ENCODE measurements around the gene SH3BGRL3.

SH3BGRL3 gene

GRCh38 chr1:26290882-26291261 is 11.0 kb downstream of the SH3BGRL3 start:
- ATAC-seq: no peak
- no peak for TF ChIP-seq CSRNP3 (CRISPR knock-in tag; IDR thresholded peaks at IDR 0.05)
- TF ChIP-seq ZNF8 (CRISPR knock-in tag; IDR thresholded peaks at IDR 0.05): no peak
- no peak for TF ChIP-seq ZNF565 (CRISPR knock-in tag; conservative IDR thresholded peaks at IDR 0.05; ENCODE audit: low read depth)
- no peak for TF ChIP-seq SNAI2 (CRISPR knock-in tag; IDR thresholded peaks at IDR 0.05)
- TF ChIP-seq RARB (CRISPR knock-in tag; IDR thresholded peaks at IDR 0.05): no peak
- TF ChIP-seq, protein P1, sequence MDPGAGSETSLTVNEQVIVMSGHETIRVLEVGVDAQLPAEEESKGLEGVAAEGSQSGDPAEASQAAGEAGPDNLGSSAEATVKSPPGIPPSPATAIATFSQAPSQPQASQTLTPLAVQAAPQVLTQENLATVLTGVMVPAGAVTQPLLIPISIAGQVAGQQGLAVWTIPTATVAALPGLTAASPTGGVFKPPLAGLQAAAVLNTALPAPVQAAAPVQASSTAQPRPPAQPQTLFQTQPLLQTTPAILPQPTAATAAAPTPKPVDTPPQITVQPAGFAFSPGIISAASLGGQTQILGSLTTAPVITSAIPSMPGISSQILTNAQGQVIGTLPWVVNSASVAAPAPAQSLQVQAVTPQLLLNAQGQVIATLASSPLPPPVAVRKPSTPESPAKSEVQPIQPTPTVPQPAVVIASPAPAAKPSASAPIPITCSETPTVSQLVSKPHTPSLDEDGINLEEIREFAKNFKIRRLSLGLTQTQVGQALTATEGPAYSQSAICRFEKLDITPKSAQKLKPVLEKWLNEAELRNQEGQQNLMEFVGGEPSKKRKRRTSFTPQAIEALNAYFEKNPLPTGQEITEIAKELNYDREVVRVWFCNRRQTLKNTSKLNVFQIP (CRISPR knock-in tag; IDR thresholded peaks at IDR 0.05; ENCODE audit: borderline replicate concordance, low read depth): no peak
- TF ChIP-seq, protein P2, sequence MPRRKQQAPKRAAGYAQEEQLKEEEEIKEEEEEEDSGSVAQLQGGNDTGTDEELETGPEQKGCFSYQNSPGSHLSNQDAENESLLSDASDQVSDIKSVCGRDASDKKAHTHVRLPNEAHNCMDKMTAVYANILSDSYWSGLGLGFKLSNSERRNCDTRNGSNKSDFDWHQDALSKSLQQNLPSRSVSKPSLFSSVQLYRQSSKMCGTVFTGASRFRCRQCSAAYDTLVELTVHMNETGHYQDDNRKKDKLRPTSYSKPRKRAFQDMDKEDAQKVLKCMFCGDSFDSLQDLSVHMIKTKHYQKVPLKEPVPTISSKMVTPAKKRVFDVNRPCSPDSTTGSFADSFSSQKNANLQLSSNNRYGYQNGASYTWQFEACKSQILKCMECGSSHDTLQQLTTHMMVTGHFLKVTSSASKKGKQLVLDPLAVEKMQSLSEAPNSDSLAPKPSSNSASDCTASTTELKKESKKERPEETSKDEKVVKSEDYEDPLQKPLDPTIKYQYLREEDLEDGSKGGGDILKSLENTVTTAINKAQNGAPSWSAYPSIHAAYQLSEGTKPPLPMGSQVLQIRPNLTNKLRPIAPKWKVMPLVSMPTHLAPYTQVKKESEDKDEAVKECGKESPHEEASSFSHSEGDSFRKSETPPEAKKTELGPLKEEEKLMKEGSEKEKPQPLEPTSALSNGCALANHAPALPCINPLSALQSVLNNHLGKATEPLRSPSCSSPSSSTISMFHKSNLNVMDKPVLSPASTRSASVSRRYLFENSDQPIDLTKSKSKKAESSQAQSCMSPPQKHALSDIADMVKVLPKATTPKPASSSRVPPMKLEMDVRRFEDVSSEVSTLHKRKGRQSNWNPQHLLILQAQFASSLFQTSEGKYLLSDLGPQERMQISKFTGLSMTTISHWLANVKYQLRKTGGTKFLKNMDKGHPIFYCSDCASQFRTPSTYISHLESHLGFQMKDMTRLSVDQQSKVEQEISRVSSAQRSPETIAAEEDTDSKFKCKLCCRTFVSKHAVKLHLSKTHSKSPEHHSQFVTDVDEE (CRISPR knock-in tag; IDR thresholded peaks at IDR 0.05): no peak
- no peak for TF ChIP-seq ZC3H10 (CRISPR knock-in tag; IDR thresholded peaks at IDR 0.05)
- no peak for TF ChIP-seq TCF4 (CRISPR knock-in tag; IDR thresholded peaks at IDR 0.05; ENCODE audit: borderline replicate concordance)
- TF ChIP-seq CSDC2 (CRISPR knock-in tag; IDR thresholded peaks at IDR 0.05): no peak
- no peak for TF ChIP-seq GLIS3 (CRISPR knock-in tag; IDR thresholded peaks at IDR 0.05)
- no peak for TF ChIP-seq PATZ1 (CRISPR knock-in tag; IDR thresholded peaks at IDR 0.05; ENCODE audit: borderline replicate concordance)
- no peak for TF ChIP-seq ARNTL (CRISPR knock-in tag; IDR thresholded peaks at IDR 0.05; ENCODE audit: borderline replicate concordance, low read depth)
- no peak for TF ChIP-seq ZNF70 (CRISPR knock-in tag; IDR thresholded peaks at IDR 0.05)
- no peak for TF ChIP-seq TOX (CRISPR knock-in tag; IDR thresholded peaks at IDR 0.05; ENCODE audit: borderline replicate concordance)
- no peak for TF ChIP-seq ESRRG (CRISPR knock-in tag; IDR thresholded peaks at IDR 0.05)
- no peak for TF ChIP-seq ZFP3 (CRISPR knock-in tag; IDR thresholded peaks at IDR 0.05)
- no peak for TF ChIP-seq ZFP30 (CRISPR knock-in tag; IDR thresholded peaks at IDR 0.05)

GRCh38 chr1:26291433-26291832 is 11.5 kb downstream of the SH3BGRL3 start:
- no peak for ATAC-seq
- TF ChIP-seq RARB (CRISPR knock-in tag; IDR thresholded peaks at IDR 0.05) (no peak), ZFP30 (CRISPR knock-in tag; IDR thresholded peaks at IDR 0.05) (no peak), TOX (CRISPR knock-in tag; IDR thresholded peaks at IDR 0.05; ENCODE audit: borderline replicate concordance) (no peak), ZNF565 (CRISPR knock-in tag; conservative IDR thresholded peaks at IDR 0.05; ENCODE audit: low read depth) (no peak), ZFP3 (CRISPR knock-in tag; IDR thresholded peaks at IDR 0.05) (no peak), PATZ1 (CRISPR knock-in tag; IDR thresholded peaks at IDR 0.05; ENCODE audit: borderline replicate concordance) (no peak), CREB5 (CRISPR knock-in tag; IDR thresholded peaks at IDR 0.05; ENCODE audit: low read depth) (no peak), PPARA (CRISPR knock-in tag; IDR thresholded peaks at IDR 0.05; ENCODE audit: borderline replicate concordance) (no peak), ARNTL (CRISPR knock-in tag; IDR thresholded peaks at IDR 0.05; ENCODE audit: borderline replicate concordance, low read depth) (no peak)
